ENCODE data around the gene DSG4. TPM values are rescaled to one million over a fixed set of nuclear protein-coding genes. Genes with fewer than 3 reads are reported as not detected.

The DSG4 gene
- total and polyA plus RNA-seq, 4 donors = under 0.01 TPM; not detected in 3

DNA sequence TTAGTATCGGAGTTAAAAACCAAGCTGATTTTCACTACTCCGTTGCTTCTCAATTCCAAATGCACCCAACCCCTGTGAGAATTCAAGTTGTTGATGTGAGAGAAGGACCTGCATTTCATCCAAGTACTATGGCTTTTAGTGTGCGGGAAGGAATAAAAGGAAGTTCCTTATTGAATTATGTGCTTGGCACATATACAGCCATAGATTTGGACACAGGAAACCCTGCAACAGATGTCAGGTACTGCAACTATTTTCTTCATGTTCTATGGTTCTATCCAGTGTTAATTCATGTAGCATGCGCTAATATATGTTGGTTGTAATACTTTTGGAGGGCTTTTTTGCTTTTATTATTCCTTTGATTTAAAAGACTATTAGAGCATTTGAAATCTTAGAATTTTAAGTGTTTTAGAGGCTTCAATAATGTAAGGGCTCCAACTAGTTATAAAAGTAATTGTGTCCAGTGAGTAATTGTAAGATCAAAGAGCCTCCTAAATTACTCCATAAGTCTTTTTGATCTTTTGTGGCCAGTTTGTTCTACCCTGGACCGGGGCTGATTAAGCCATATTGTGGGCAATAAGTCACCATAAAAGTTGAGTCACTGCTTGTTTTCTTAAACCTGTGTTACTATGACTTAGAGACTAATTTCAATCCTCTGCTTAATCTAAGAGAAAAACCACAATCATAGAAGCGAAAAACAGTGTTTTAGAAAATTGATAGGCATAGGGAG lies 22.9 kb downstream of the DSG4 start:
- Histone ChIP-seq H3K27me3 (ENCODE audit: control insufficient read depth in 4 of 4, insufficient read depth in 4 of 4, low read length in 3 of 4) (no peaks in the 10 kb centered on the region), H3K4me1 (ENCODE audit: control insufficient read depth in 4 of 4, insufficient read depth in 4 of 4, low read length in 3 of 4) (peaks cover 5 to 27% (median 19%) of the 10 kb centered on the region in 4 donors), H3K4me3 (ENCODE audit: low read depth in 1 of 3, low read length in 3 of 3) (no peak overlapping the region), H3K9me3 (ENCODE audit: control insufficient read depth in 4 of 4, low read length in 3 of 4) (no peaks in the 10 kb centered on the region), H3K27ac (ENCODE audit: low read depth in 1 of 2, low read length in 2 of 2) (no peak overlapping the region), H3K36me3 (ENCODE audit: control insufficient read depth in 4 of 4, insufficient read depth in 3 of 4, low read depth in 1 of 4, low read length in 3 of 4) (no peaks in the 10 kb centered on the region), H3K9ac (ENCODE audit: low read depth in 1 of 2, low read length in 2 of 2) (no peak overlapping the region)
- no peak for DNase-seq (ENCODE audit: low spot score)
- TF ChIP-seq RAD21 (IDR thresholded peaks at IDR 0.05) (no peak), GABPA (IDR thresholded peaks at IDR 0.05 in 1 of 2, conservative IDR thresholded peaks at IDR 0.05 in 1 of 2) (no peak), RXRA (IDR thresholded peaks at IDR 0.05) (no peak), NR2F2 (IDR thresholded peaks at IDR 0.05) (no peak), YY1 (IDR thresholded peaks at IDR 0.05) (no peak), FOXA2 (IDR thresholded peaks at IDR 0.05) (no peak), HNF4G (IDR thresholded peaks at IDR 0.05) (no peak)
- TF ChIP-seq, protein P1, sequence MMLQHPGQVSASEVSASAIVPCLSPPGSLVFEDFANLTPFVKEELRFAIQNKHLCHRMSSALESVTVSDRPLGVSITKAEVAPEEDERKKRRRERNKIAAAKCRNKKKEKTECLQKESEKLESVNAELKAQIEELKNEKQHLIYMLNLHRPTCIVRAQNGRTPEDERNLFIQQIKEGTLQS (IDR thresholded peaks at IDR 0.05) = no peak
- TF ChIP-seq, protein P2, sequence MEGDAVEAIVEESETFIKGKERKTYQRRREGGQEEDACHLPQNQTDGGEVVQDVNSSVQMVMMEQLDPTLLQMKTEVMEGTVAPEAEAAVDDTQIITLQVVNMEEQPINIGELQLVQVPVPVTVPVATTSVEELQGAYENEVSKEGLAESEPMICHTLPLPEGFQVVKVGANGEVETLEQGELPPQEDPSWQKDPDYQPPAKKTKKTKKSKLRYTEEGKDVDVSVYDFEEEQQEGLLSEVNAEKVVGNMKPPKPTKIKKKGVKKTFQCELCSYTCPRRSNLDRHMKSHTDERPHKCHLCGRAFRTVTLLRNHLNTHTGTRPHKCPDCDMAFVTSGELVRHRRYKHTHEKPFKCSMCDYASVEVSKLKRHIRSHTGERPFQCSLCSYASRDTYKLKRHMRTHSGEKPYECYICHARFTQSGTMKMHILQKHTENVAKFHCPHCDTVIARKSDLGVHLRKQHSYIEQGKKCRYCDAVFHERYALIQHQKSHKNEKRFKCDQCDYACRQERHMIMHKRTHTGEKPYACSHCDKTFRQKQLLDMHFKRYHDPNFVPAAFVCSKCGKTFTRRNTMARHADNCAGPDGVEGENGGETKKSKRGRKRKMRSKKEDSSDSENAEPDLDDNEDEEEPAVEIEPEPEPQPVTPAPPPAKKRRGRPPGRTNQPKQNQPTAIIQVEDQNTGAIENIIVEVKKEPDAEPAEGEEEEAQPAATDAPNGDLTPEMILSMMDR (IDR thresholded peaks at IDR 0.05; ENCODE audit: low read depth, low read length, missing input control) = no peak
- TF ChIP-seq, protein P3, sequence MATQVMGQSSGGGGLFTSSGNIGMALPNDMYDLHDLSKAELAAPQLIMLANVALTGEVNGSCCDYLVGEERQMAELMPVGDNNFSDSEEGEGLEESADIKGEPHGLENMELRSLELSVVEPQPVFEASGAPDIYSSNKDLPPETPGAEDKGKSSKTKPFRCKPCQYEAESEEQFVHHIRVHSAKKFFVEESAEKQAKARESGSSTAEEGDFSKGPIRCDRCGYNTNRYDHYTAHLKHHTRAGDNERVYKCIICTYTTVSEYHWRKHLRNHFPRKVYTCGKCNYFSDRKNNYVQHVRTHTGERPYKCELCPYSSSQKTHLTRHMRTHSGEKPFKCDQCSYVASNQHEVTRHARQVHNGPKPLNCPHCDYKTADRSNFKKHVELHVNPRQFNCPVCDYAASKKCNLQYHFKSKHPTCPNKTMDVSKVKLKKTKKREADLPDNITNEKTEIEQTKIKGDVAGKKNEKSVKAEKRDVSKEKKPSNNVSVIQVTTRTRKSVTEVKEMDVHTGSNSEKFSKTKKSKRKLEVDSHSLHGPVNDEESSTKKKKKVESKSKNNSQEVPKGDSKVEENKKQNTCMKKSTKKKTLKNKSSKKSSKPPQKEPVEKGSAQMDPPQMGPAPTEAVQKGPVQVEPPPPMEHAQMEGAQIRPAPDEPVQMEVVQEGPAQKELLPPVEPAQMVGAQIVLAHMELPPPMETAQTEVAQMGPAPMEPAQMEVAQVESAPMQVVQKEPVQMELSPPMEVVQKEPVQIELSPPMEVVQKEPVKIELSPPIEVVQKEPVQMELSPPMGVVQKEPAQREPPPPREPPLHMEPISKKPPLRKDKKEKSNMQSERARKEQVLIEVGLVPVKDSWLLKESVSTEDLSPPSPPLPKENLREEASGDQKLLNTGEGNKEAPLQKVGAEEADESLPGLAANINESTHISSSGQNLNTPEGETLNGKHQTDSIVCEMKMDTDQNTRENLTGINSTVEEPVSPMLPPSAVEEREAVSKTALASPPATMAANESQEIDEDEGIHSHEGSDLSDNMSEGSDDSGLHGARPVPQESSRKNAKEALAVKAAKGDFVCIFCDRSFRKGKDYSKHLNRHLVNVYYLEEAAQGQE (IDR thresholded peaks at IDR 0.05) = no peak
- 75% methylated on average over 6 of the region's 6 CpGs for WGBS

DNA sequence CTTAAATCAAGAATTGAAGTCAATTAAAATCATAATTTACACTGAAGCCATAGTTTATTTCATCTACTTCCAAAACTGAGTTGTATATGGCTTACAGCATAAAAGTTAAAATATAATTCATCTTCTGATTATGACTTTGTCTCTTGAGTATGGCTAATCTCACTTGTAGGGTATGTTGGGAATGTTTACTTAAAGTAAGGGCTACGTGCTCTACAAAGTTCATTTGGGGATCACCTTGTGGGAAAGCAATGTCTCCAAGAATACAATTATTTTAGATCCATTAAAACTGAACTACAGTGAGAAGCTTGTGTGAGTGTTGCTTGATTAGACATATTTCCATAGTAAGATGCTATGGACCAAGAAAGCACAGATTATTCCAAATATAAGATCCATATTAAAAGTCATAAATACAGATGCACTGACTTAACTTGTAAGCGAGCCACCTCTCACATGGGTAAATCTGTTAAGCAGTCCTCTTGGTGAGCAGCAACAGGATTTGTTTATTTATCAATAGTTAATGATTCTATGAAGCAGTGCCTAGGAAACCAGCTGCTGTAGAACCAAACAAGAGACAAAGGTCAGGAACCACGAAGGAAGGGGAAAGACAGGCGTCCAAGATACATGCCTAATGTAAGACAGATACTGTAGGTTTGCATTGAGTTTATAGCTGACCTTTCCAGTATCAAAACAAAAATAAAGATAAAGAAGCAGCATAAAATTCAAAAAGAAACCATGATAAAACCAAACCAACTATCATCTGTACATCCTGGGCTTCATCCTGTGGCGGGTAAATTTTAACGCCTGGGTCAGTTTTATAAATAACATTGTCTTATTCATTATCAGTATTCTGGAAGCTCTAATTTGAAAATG lies 24.8 kb downstream of the DSG4 start:
- Histone ChIP-seq H3K27me3 (ENCODE audit: control insufficient read depth in 4 of 4, insufficient read depth in 4 of 4, low read length in 3 of 4) (no peaks in the 10 kb centered on the region), H3K4me1 (ENCODE audit: control insufficient read depth in 4 of 4, insufficient read depth in 4 of 4, low read length in 3 of 4) (peaks cover 5 to 26% (median 19%) of the 10 kb centered on the region in 4 donors), H3K4me3 (ENCODE audit: low read depth in 1 of 3, low read length in 3 of 3) (peak overlapping the region; percentile 7 to 39 (median 18)), H3K9me3 (ENCODE audit: control insufficient read depth in 4 of 4, low read length in 3 of 4) (no peaks in the 10 kb centered on the region), H3K27ac (ENCODE audit: low read depth in 1 of 2, low read length in 2 of 2) (peak overlapping the region; percentile 82), H3K36me3 (ENCODE audit: control insufficient read depth in 4 of 4, insufficient read depth in 3 of 4, low read depth in 1 of 4, low read length in 3 of 4) (no peaks in the 10 kb centered on the region), H3K9ac (ENCODE audit: low read depth in 1 of 2, low read length in 2 of 2) (peak overlapping the region in 1 of 2 donors; percentile 43)
- 18% methylated on average over 6 of the region's 6 CpGs for WGBS
- DNase-seq (ENCODE audit: low spot score) = no peak
- TF ChIP-seq NR2F2 (IDR thresholded peaks at IDR 0.05) = peak; percentile 9
- TF ChIP-seq RXRA (IDR thresholded peaks at IDR 0.05) = peak; percentile 61 to 64
- TF ChIP-seq, protein P2 (IDR thresholded peaks at IDR 0.05; ENCODE audit: low read depth, low read length, missing input control) = no peak
- peak in 1 of 2 donors; percentile 63 for TF ChIP-seq JUND (IDR thresholded peaks at IDR 0.05)
- no peak for TF ChIP-seq EGR1 (IDR thresholded peaks at IDR 0.05; ENCODE audit: low read depth in 2 of 2)
- TF ChIP-seq, protein P1 (IDR thresholded peaks at IDR 0.05) = no peak
- TF ChIP-seq TAF1 (conservative IDR thresholded peaks at IDR 0.05) = no peak
- TF ChIP-seq, protein P3 (IDR thresholded peaks at IDR 0.05) = peak; percentile 48
- TF ChIP-seq FOXA1 (IDR thresholded peaks at IDR 0.05) = no peak
- peak; percentile 90 for TF ChIP-seq SP1 (IDR thresholded peaks at IDR 0.05)
- TF ChIP-seq, protein P4, sequence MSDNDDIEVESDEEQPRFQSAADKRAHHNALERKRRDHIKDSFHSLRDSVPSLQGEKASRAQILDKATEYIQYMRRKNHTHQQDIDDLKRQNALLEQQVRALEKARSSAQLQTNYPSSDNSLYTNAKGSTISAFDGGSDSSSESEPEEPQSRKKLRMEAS (IDR thresholded peaks at IDR 0.05) = peak; percentile 32
